Right hindlimb (tissue), 1 donor: ENCODE measurements around the gene DHX16.
A peak's percentile ranks its signal among the peaks of the same experiment; 100 is the strongest.

Source experiments
- DNase-seq: peaks from one replicate; pipeline ENCODE4 v3.0.0-alpha.2; 2018

The DHX16 gene

DNA sequence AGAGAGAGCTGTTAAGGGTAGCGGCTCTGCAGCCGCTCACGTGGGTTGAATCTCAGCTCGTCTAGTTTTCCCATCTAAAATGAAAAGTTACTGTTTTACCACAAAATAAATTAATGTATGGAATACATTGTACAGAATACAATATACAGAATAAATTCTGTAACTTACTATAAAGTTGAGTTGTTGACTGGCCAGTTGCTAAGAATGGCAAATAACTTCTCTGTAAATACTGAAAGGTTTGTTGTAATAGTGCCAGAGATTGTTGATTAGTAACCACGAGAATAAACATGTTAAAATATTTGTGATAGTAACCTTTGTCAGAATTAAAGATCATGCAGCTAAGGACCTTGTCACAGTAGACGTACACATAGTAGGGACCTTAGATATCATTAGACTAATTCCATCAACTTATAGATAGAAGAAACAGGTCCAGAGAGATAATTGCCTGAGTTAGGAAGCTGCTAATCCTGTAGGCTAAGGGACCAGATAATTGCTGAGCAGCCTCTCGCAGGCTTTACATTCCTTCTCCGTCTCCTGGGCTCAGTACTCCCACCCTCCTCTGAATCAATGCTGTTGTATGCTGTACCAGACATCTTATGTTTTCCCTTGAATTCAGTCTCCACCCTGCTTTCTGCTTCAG lies 18.5 kb upstream of the DHX16 start:
- DNase-seq = no peak

DNA sequence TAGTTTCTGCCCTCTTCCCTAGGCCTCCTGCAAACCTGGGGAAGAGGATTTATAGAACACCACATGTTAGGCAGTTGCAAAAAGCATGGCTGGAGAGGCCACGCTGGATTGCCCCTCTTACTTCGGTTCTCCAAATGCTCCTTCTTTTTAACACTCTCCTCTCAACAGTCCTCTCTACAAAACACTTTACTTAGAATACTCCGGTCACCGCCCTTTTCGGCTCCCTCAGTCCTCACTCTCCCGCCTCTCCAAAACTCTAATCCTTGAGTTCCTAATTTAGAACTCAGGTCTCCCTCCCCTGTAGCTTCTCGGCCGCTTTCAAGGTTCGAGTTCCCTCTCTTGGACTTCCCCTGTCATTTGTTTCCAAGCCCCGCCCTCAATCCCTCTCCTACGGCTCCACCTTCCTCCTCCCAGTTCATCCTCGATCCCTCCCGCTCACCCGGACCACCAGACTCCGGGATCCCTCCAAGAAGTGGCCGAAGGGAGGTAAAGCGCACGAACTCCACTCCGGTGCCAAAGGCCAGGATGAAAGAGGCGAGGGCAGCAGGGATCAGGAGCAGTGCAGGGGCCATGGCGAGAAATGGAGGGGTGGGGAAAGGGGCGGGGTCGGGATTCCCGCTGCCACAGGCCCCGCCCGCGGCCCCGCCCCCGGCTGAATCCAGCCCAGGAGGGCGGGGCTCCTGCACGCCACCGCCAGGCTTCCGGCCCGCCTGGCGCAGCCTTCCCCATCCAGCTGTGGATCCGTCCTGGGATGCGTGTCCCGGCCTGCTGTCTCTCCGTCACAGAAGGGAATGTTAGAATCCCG lies 17.8 kb upstream of the DHX16 start, which contains the start of gene NRM:
Gene NRM, minus strand, starts transcription at position 582 of the 805 bp plus-strand sequence. Its CDS starts 10 bp downstream, at position 572.
- DNase-seq = peak; percentile 93

GRCh38 chr6:30689985-30690384 lies 17.2 kb upstream of the DHX16 start:
- no peak for DNase-seq

GRCh38 chr6:30689022-30689865 lies 16.4 kb upstream of the DHX16 start:
- DNase-seq = no peak

- no peak for DNase-seq
Measured at GRCh38 chr6:30688569-30688968, 15.8 kb upstream of the DHX16 start.

DNA sequence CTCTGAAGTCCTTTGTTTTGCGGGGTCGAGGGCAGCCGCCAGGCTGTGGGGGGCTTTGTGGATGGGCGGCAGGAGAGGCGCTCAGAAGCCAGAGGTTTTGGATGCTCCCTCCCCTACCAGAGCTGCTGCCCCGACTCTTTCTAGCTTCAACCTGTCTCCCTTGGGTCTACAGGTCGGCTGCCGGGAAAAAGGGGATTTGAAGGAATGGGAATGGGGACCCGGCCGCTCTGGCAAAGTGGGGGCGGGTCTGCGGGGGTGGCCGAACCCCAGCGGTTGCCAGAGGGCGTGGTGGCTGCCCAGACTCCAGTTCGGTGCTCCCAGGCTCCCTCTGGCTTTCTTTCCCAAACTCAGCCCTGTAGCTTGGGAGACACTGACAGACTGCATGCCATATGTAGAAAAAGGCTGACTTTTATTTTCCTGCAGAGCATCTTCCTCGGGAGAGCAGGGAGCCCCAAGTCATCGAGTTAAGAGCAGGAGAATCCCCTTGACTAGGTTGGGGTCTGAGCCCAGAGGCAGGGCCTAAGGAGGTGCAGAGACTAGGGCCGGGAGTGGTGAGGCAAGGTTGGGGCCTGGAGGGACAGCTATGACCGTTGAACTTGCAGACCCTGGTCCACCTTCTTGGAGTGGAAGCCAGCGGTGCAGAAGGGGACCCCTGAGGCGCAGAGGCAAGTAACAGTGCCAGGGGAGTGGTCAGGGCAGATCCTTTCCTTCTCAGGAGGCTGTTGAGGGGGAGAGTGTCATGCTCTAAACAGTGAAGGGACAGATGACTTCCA lies 15.0 kb upstream of the DHX16 start:
- DNase-seq = no peak

DNA sequence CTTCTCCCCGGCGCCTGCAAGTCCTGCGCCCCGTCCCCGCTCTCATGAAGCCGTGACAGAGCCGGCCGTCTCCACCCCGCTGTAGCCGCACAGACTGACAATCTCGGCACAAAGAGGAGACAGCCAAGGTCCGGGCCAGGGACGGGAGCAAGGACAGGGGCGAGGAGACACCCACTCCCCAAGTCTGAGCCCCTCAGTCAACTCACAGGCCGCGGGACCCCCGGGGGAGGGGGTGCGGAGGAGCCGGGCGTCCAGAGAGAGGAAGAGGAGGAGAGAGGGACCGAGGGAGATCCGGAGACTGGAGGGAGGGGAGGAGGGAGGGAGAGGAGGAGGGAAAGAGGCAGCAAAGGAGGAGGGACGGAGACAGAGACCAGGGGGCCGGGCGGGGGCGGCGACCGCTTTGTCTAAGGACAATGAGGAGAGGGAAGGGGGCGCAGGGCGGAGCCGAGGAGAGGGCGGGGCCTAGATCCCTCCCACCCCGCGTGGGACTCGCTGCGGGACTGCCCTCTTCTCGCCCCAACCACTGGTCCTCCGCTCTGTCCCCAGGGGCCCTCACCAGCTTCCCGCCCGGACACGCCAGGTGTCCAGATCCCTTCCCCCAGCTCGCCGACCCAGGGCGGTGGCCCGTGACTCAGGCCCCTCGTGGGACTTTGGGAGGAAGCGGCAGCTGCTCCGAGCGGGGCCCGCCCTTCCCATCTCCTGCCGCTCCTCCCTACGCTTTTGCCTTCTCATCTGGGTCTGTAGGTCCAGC lies 14.3 kb upstream of the DHX16 start:
- DNase-seq = peak; percentile 98

- peak; percentile 91 for DNase-seq
Measured at GRCh38 chr6:30686009-30686907, 13.5 kb upstream of the DHX16 start, which contains the start of gene PPP1R18. Gene PPP1R18, minus strand, starts transcription at chr6:30686645. Its CDS starts 627 bp downstream, at chr6:30686018.

DNA sequence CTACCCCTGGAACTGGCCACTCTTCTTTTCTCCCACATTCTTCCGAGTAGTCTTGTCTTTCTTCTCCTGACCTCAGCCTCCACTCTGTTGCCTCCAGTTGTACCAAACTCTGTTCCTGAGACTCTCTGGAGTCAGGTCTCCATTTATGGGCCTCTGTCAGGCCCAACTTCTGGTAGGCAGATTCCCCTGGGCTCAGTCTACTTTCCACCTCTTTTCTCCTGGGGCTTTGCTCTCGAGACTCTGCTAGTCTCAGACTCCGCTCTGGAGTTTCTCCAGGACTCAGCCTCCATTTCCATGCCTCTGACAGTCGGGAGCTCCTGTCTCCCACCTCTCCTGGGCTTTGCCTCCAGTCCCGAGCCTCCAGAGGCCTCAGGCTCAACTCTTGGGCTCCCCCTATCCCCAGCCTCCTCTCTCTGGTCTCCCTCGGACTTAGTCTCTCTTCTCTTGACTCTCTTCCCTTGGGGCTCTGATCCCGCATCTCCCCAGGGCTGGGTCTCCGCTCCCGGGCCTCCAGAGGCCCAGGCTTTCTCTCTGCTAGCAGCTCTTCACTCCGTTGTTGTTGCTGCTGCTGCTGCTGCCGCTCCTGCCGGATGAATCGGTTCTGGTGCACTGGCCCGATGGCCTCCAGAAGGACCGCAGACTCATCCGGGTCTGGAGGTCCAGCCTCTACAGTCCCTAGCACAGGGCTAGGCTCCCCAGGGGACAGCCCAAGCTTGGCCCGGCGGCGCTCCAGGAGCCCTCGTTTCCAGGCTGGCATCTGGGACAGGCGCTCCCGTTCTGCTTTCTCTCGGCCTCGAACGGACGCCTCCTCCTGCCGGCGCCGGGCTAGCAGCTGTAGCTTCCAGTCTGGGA lies 12.6 kb upstream of the DHX16 start:
- DNase-seq = no peak

- peak; percentile 43 for DNase-seq
Measured at GRCh38 chr6:30684386-30685156, 11.8 kb upstream of the DHX16 start.

GRCh38 chr6:30683980-30684338 lies 11.2 kb upstream of the DHX16 start:
- no peak for DNase-seq

DNA sequence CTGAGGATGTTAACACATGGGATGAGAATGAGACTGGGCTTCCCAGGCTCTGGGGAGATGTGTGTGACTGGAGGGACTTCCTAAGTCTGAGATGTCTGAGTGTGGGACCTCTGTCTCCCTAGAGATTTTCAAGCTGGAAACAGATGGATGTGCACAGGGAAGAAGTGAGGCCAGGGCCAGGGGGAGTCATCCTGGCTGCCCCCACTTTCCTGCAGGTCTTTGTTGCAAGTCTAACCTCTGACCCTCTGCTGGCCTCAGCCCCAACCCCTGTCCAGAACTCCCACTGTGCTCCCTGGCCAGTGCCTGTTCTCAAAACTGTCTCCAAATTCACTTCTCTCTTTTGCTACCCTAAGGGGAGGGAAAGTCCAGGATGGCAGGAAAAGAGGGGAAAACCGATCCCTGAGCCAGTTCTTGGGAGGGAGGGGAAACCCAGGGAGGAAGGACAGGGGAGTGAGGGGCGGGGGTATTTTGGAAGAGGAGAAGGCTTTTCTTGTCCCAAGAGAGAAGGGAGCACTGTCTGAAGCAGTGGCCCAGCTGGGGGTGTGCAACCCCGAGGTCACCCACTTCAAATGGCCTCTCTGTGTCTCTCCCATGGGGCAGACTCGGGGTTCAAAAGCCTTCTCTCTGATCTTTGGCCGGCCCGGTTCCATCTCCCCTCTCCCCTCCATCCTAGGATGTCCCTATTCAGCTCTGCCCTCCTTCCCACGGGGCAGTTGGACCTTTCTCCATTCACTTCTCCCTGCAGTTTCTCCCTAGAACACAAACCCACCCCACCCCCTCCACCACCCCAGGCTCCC lies 10.6 kb upstream of the DHX16 start:
- DNase-seq = no peak

- peak; percentile 79 for DNase-seq
Measured at GRCh38 chr6:30682143-30683117, 9.6 kb upstream of the DHX16 start.

GRCh38 chr6:30681766-30682142 lies 8.9 kb upstream of the DHX16 start:
- DNase-seq = no peak

GRCh38 chr6:30679765-30680535 lies 7.1 kb upstream of the DHX16 start:
- DNase-seq = no peak
